NCI-H1436 treated with DMSO at 0.1 percent for 48 hours (cell line): ENCODE measurements around the gene FBXO3.
"Not testable (repeated sequence)": the region's sequence is repeated elsewhere in the genome, so short reads cannot be mapped to it uniquely, and the experiment has no call there.

Experiments
- DNase-seq: peaks from one replicate; lab custom pipeline; 2025; lab: John Stamatoyannopoulos, UW

The FBXO3 gene

DNA sequence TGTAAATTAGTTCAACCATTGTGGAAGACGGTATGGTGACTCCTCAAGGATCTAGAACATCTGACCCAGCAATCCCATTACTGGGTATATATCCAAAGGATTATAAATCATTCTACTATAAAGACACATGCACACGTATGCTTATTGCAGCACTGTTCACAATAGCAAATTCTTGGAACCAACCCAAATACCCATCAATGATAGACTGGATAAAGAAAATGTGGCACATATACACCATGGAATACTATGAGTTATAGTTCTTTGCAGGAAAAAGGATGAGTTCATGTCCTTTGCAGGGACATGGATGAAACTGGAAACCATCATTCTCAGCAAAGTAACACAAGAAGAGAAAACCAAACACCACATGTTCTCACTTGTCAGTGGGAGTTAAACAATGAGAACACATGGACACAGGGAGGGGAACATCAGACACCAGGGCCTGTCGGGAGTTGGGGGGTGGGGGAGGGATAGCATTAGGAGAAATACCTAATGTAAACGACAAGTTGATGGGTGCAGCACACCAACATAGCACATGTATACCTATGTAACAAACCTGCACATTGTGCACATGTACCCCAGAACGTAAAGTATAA, 45.2 kb downstream of the FBXO3 start:
- DNase-seq = not testable (repeated sequence)

DNA sequence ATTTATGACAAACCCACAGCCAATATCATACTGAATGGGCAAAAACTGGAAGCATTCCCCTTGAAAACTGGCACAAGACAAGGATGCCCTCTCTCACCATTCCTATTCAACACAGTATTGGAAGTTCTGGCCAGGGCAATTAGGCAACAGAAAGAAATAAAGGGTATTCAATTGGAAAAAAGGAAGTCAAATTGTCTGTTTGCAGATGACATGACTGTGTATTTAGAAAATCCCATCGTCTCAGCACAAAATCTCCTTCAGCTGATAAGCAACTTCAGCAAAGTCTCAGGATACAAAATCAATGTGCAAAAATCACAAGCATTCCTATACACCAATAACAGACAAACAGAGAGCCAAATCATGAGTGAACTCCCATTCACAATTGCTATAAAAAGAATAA, 46.8 kb downstream of the FBXO3 start:
- DNase-seq = not testable (repeated sequence)

DNA sequence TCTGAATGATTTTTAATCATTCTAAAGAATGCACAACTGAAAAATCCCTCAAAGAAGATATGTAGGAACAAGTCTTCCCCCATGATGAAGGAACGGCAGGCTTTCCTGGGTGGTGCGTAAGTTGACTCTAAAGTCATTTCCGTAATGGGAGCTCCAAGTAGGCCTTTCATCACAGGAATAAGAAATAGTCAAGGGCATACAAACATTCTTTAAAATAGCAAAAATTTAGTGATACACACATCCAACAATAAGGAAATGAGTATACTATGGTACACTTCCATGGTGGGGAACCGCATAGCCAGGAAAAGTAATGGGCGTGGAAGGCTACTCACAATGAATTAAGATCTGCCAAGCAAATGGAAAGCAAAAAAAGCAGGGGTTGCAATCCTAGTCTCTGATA, 48.8 kb downstream of the FBXO3 start:
- DNase-seq = no peak

DNA sequence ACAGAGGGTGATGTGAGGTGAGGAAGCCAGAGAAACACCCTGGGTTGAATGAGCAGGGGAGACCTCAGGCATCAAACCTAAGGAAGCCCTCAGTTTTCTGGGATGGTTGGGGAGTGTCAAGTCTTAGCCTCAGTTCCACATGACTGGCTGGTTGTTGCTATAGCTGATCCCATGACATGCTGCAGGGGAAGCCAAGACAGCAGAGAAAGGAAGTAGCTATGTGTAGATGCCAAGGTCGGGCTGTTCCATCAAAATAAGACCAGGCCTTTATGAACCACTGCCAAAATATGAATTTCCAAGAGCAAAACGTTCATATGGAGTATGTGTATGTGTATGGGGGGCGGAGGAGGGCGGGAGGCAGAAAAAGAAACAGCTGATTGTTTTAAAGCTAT, 49.7 kb downstream of the FBXO3 start:
- no peak for DNase-seq

DNA sequence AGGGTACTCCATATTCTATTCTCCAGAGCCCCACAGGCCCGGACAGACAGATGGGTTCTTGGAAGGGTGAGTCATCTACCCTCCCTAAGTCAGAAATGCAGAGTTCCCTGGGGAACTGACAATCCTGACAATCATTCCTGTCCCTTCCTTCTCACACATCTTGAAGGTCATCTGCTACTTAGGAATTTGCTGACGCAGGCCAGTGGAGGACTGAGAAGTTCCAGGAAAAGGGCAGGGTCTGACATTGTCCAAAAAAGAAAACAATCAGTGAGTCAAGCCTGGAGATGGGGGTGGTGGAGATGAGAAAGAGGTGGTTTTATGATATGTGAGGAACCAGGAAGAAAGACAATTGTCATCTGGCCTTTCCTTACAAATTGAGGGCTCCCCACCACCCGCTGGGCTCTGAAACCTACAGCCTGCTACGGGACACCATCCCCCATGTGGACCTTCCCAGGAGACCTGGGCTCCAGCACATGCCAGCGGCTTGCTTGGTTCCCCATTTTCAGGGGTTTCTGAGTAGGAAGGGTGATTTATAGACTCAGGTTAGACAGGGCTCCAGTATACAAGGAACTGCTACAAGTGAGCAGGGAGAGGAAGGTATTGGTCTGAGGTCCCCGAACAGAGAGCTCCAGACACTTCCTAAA, 51.0 kb downstream of the FBXO3 start:
- no peak for DNase-seq

DNA sequence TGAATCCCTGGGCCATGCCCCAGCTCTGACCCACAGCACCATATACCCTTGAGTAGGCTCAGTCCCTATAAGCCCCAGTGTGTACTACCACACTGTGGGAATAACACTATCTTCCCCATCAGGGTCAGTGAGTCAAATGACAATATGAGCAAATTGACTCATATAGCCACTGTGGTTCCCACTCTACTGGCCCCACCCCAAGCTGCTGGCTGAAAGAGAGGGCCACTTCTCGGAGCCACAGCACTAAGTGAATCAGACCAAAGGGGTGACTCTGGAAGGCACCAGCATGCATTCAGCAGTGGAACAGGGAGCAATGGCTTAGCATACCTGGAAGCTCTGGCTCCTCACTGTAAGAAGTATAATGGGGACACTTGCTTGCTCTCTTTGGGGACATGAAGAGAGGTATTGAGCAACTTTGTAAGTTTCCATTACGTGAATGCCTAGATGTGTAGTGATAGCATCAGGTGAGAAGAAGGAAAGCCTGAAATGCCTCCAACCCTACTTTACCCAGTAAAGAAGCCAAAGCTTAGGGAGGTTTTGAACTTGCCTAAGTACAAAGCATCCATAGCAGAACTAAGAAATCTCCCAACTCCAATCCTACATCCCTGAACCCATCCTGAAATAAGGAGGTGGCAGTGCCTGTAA, 51.6 kb downstream of the FBXO3 start:
- DNase-seq = no peak

DNA sequence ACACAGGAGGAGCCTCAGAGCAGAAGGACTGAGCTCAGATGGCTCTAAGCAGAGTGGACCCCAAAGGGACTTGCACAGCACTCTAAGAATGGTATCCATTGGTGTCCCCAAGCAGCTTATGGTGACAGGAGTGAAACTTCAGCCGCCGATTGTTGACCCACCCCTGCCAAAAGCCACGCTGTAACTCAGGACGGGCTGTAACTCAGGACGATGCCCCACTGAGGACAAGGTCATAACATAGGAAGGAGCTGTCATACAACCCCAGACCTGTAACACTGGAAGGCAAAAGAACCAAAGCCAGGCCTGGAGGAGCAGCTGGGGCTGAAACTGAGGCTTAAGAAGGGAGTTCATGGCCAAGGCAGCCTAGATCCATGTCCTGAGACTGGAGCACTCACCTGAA, 52.3 kb downstream of the FBXO3 start:
- no peak for DNase-seq

DNA sequence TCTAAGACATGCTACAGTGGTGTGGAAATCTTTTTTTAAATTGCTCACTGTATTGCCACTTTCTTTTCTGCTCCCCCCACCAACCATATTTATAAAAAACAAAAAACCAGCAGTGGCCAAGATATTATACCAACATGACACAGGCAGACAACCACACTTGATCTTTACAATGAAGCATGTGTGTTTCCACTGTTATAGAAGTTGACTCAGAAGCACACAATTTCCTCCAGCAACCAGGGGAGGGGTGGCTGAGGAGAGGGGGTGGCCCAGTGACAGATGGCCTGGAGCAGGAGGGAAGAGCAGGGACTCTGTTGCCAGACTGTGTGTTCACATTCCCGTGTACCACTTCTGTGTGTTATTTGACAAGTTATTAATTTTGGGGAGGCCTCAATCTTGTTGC, 52.9 kb downstream of the FBXO3 start:
- DNase-seq = no peak

DNA sequence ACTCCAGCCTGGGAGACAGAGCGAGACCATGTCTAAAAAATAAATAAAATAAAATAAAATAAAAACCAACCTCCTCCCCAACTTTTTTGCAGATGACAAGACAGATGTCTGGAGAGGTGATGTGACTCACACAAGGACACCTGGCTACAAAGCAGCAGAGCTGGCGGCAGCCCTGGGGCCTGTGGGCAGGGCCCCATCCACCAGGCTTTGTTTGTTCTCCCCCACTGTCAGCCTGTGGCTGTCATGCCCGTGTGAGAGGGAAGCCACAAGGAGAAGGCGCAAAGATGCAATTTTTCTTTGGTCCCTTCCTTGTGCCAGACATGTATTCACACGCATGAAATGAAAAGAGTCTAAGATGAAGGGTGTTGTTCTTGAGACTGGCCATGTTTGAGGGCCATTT, 54.7 kb downstream of the FBXO3 start:
- no peak for DNase-seq

DNA sequence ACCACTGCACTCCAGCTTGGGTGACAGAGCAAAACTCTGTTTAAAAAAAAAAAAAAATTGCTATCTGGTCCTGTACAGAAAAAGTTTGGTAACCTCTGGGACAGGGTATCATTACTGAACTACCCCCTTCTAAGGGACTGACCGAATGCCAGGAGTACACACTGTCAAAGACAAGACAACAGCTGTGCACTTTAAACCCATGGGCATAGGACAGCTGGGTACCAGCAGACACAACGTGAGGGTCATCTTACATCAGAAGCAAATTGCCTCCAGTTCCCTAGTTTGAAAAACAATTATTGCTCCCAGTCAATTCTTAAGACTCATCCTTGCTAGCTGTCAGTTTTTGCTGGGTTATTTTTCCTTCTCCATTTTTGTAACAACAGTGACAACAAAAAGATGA, 55.9 kb downstream of the FBXO3 start:
- no peak for DNase-seq

DNA sequence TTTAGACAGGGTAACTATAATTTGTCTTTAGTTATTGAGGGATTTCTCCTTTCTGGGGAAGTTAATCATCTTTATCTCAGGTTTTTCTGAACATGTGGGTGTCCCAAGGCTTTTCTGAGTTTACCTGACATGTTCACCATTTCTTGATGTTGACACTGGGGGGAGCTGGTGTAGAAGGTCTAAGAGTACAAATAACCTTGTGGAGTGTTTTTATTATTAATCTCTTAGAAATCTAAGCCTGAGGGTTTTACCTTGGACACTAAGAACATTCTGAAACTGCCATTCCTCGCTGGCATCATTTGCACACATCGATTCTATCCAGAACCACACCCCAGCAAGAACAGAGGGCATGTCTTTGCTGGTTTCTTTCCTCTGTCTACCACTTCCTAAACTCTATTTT, 58.1 kb downstream of the FBXO3 start:
- no peak for DNase-seq

DNA sequence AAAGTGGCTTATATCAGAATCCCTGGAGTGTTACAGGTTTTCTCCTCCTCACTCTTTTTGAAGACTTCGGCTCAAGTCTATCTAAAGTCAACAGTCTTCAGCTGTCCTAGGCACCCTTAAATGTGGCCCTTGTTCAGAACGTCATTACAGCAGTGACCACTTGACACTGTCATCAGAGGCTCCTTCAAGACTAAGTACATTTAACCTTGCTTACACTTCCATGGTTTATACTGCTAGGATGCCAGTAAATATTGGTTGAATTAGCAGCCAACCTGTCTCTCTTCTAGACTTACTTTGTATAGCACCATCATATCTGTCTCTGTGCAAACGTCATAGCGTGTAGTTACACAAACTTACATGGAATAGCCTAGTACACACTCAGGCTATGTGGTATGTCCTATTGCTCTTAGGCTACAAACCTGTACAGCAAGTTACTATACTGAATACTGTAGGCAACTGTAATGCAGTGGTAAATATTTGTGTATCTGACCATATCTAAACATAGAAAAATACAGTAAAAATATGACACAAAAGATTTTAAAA, 60.4 kb downstream of the FBXO3 start:
- no peak for DNase-seq

DNA sequence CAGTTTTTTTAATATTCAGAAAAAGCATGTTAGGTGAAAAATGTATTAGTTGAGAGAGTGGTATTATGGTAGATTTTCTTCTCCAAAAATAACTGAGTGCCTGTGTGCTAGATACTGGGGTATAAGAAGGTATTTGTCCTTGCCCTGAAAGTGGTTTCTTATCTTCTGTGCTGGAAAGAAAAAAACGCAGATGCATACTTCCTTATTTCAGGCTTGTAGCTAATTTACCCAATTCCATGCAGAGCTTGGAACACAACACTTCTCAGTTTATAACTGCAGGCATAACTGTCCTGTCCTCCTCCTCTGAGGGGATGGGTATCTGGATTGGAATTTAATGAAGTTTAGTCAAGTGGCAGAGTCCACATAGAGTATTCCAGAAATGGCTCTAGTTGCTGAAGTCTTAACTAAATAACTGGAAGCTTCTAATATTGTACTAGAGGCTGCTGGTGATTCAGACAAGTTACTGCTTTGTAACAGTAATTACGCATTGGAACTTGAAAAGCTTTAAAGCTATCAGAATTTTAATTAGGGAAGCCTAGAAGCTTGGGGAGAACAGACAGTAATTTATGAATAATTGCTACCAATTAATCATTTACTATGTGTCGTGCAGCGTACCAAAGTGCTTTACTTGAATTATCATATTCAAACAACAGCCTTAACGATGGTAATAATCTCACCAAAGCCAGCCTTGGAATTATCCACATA, 61.0 kb downstream of the FBXO3 start:
- DNase-seq = no peak

DNA sequence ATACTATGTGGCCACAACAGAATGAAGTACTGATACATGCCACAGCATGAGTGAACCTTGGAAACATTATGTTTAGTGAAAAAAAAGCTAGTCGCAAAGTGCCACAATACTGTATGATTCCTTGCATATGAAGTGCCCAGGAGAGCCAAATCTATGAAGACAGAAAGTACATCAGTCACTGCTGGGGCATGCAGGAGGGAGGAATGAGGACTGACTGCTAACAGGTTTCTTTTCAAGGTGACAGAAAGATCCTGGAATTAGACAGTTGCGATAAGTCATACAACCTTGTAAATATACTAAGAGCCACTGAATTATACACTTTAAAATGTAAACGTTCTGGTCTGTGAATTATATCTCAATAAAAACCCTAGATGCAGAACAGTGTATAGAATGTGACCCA, 61.9 kb downstream of the FBXO3 start:
- no peak for DNase-seq

DNA sequence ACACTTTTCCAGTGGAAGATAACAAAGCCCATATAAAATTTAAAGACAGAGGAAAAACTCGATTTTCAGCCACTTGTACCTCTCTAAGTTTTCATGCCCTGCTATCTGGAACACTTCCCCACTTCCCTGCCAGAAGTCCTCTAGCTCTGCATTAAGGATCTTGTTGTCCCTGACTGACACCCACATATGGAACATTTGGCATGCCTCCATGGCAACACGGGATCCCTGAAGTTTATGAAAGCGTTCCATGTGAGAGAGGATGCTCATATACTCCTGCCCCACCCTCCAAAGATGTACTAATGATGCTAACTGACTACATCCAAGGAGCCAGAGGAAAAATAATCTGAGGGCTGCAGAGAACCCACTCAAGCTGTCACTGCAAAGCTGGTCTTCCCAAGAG, 64.9 kb downstream of the FBXO3 start:
- no peak for DNase-seq

DNA sequence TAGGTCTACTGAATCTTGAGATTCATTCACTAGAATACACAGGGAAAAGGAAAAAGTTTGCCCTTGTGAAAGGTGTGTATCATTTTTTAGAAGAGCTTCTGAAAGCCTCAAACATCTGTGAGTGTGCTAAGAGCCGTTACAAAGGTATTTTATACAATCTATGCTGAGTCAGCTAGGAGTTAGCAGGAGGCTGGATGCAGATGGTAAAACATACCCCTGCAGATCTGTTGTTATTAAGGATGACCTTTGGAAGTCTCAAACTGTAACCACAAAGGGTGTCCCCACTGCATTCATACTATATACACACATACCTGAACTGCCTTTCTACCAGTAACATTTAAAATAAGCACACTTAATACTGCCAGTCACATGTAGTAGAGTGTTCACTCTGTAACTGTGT, 65.3 kb downstream of the FBXO3 start:
- DNase-seq = no peak

DNA sequence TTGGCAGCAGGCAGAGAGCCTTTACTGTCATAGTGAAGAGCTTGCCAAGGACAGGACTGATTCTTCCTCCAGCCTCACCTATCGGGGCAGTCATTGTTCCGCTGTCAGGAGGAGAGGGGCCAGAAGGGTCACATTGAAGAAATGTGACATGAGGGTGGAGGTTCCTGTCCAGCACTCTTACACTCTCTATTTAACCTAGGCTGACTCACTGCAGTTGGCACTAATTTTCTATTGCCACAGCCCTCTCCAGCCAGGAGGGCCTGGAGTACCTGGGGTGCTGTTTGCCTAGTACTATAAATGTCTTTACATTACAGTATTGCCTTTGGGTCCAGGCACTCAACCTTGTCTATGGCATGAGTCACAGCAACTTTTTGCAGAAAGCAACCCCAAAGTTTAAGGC, 66.5 kb downstream of the FBXO3 start:
- DNase-seq = not testable (repeated sequence)

DNA sequence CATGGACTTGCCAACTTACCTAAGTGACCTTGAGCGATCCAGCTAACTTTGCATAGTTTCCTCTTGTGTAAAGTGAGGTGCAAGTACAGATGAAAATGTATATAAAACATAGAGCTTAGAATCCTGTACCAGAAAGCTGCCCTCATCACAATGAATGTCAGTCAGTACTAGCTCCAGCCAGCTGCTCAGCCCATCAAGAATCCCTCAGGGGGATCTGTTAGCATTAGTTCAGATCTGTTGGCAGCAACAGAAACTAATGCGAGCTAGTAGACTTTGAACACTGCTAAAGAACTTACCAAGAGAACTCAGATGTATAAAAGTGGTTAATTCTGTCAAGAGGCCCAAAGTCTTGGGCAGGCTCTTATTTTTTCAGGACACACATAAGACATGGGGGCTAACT, 67.4 kb downstream of the FBXO3 start:
- DNase-seq = no peak

DNA sequence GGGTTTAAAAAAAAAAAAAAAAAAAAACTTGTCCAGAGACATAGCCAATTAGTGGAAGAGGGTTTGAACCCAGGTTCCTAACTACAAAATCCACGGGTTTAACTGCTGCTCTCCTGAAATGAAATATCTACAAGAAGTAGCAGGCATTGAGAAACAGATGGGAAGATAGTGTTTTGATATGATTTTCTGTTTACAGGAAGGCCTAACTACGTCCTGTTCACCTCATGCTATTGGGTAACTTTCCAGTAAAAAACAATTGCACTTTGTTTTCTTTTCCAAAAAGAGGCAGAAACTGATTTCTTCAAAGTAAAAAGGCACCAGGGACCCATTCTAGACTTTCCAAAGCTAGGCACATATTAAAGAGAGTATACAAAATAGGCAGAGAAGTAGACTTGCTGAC, 67.8 kb downstream of the FBXO3 start:
- no peak for DNase-seq

DNA sequence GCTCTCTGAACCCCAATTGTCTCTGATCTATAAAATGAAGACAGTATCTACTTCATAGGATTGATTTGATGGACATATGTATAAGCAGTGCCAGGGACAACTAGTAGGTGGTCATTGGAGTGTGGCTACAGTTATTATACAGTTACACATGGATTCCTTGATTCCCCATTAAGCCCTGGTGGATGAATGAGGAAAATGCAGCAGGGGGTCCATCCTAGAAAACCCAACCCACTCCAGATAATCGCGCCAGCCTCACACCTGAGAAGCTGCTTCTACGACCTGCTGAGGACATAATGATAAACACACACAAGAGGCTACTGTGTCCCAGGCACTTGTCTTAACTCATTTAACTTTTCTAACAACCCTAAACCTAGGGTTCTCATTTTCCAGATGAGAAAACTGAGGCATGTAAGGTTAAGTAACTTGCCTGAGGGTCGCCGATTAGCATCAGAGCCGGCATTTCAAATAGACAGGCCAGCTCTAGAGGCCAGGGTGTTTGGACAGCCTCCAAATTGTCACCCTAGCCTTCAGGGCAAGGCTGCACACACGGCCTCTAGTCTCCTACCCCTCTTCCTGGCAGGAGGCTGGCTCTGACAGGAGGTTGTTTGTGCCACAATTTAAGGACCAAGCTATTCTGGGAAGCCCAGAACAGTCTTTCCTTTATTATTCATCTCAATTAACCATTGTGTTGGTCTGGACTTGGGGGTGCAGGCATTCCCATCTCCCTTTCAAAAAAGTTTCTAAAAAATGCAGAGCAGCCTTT, 69.9 kb downstream of the FBXO3 start:
- DNase-seq = no peak

DNA sequence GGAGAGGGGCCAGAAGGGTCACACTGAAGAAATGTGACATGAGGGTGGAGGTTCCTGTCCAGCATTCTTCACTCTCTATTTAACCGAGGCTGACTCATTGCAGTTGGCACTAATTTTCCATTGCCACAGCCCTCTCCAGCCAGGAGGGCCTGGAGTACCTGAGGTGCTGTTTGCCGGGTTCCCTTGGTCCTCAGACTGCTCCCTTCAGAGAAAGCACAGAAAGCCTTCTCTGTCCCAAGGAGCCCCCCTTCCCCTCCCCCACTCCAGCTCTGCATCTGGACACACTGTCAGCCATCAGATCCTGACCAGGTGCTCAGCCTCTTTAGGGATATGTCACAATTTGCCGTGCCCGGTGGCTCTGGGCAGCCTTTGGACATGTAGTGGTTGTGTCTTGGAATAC, 70.5 kb downstream of the FBXO3 start:
- no peak for DNase-seq

DNA sequence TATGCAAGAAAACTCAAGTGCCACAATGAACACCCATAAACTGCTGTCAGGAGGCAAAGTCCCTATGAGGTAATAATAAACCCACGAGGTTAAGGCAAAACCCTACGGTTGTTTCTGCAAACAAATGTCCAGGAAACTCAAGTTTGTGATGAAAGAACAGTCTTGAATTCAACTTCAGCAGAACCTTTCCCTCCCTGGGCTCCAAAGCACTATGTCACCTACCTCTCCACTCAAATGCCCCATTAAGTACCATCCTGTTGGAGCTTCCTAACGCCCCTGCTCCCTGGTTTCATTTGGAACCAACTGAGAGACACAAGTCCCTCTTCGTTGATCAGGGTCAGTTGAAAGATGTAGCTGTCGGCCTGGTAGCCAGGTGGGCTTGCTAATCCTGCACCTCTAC, 71.1 kb downstream of the FBXO3 start:
- no peak for DNase-seq
